Transverse colon (tissue), 4 donors: ENCODE data around the gene LIN37. TPM values are rescaled to one million over a fixed set of nuclear protein-coding genes. Genes with fewer than 3 reads are reported as not detected.

Experiments
- DNase-seq: peaks from one replicate; pipeline ENCODE4 v3.0.0-alpha.2; 2019
- H3K27ac ChIP-seq, 4 donors: fragments of 200-600 bp; sonication (generic); 2 replicates each; pipeline ENCODE4 v1.5.1; 2016 to 2018; ENCODE audit warnings: inconsistent platforms in 4 of 4
- H3K27me3 ChIP-seq: fragments of 200-600 bp; sonication (generic); 2 replicates; pipeline ENCODE4 v1.5.1; 2017; ENCODE audit warnings: inconsistent platforms
- H3K36me3 ChIP-seq, 4 donors: fragments of 200-600 bp; sonication (generic); 2 replicates each; pipeline ENCODE4 v1.5.1; 2017 to 2019; ENCODE audit warnings: inconsistent platforms in 4 of 4
- H3K4me1 ChIP-seq, 4 donors: fragments of 200-600 bp; sonication (generic); 2 replicates each; pipeline ENCODE4 v1.5.1; 2017 to 2020; ENCODE audit warnings: inconsistent platforms in 4 of 4
- H3K4me3 ChIP-seq, 4 donors: fragments of 200-600 bp; sonication (generic); 1 replicate in 1 of 4; 2 replicates in 3 of 4; pipeline versions ENCODE4 v1.5.1 to v1.6.1; 2017 to 2019; ENCODE audit warnings: inconsistent platforms in 4 of 4
- H3K9me3 ChIP-seq, 2 donors: fragments of 200-600 bp; sonication (generic); 2 replicates each; pipeline ENCODE4 v1.5.1; 2017 to 2019; ENCODE audit warnings: inconsistent platforms in 2 of 2
- EP300 ChIP-seq: sonication (generic); formaldehyde crosslinking; IDR thresholded peaks from one replicate; pipeline ENCODE4 v1.6.1; 2017; ENCODE audit warnings: antibody characterized with exemption, low read depth
- POLR2A ChIP-seq: fragments of 450-650 bp; IDR thresholded peaks from one replicate; pipeline ENCODE4 v1.6.1; 2016; ENCODE audit warnings: antibody characterized with exemption, mild to moderate bottlenecking, moderate library complexity
- POLR2AphosphoS5 ChIP-seq, 3 donors: sonication (generic); formaldehyde crosslinking; IDR thresholded peaks; one replicate each; pipeline ENCODE4 v1.6.1; 2016; ENCODE audit warnings: antibody characterized with exemption in 3 of 3
- WGBS, 2 donors: methylation state at CpG; one replicate each; pipeline ENCODE4 v1.1.5; 2018; ENCODE audit warnings: low coverage in 1 of 2; 5-methylcytosine and 5-hydroxymethylcytosine counted together
- in situ Hi-C, 4 donors: fragments of 200-750 bp; cut with MboI; loops; one replicate each; pipeline versions ENCODE4 v1.15.0 to v1.15.1; 2017; ENCODE audit warnings: low sequenced_read_pairs in 3 of 4, low pct_ligation_motif_present in 1 of 4, low pct_unique_long_range_greater_than_20kb in 1 of 4
- intact Hi-C: fragments of 100-400 bp; cut with DNase I; formaldehyde crosslinking; loops from one replicate; pipeline ENCODE4 v1.15.1; 2023; ENCODE audit warnings: low total_unique reads
- total RNA-seq, 4 donors: library from RNA; depleted of rRNA; stranded (reverse); fragments of >200 nt; gene quantifications; one replicate each; pipeline ENCODE4 v1.1.0, GENCODE V29; 2016
- TF ChIP-seq, protein P1 (sequence below), 5 experiments: fragments of 200-600 bp in 3 of 5; fragments of 450-650 bp in 2 of 5; sonication (generic) in 3 of 5; IDR thresholded peaks; 1 replicate in 2 of 5; 2 replicates in 3 of 5; pipeline ENCODE4 v1.5.1; 2016 to 2017; ENCODE audit warnings: antibody characterized with exemption in 5 of 5, inconsistent platforms in 3 of 5, mild to moderate bottlenecking in 2 of 5, moderate library complexity in 1 of 5

LIN37 gene
- total RNA-seq, 4 donors from 2014 or later, result 10.5 to 41.1 (median 15.8) TPM

DNA sequence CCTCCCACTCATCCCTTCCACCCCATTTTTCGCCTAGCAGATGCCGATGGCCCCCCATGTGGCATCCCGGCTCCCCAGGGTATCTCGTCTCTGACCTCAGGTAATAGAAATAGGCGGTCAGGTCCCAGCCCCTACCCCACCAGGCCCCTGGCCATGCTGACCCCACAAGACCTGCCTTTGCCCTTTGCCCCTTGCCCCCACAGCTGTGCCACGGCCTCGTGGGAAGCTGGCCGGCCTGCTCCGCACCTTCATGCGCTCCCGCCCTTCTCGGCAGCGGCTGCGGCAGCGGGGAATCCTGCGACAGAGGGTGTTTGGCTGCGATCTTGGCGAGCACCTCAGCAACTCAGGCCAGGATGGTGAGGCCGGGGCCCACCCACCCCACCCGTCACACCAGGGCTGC lies 32.3 kb downstream of the LIN37 start:
- TF ChIP-seq, protein P1, sequence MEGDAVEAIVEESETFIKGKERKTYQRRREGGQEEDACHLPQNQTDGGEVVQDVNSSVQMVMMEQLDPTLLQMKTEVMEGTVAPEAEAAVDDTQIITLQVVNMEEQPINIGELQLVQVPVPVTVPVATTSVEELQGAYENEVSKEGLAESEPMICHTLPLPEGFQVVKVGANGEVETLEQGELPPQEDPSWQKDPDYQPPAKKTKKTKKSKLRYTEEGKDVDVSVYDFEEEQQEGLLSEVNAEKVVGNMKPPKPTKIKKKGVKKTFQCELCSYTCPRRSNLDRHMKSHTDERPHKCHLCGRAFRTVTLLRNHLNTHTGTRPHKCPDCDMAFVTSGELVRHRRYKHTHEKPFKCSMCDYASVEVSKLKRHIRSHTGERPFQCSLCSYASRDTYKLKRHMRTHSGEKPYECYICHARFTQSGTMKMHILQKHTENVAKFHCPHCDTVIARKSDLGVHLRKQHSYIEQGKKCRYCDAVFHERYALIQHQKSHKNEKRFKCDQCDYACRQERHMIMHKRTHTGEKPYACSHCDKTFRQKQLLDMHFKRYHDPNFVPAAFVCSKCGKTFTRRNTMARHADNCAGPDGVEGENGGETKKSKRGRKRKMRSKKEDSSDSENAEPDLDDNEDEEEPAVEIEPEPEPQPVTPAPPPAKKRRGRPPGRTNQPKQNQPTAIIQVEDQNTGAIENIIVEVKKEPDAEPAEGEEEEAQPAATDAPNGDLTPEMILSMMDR (IDR thresholded peaks at IDR 0.05), result no peak
- TF ChIP-seq EP300 (no peak), POLR2AphosphoS5 (IDR thresholded peaks at IDR 0.05) (no peak), POLR2A (no peak)
- Histone ChIP-seq H3K4me1 (peaks cover 4 to 7% (median 6%) of the 10 kb centered on the region in 4 donors), H3K27ac (no peak overlapping the region), H3K4me3 (no peak overlapping the region), H3K9me3 (no peaks in the 10 kb centered on the region), H3K27me3 (no peaks in the 10 kb centered on the region), H3K36me3 (no peaks in the 10 kb centered on the region)
- 93% methylated on average over 20 of the region's 20 CpGs; no CpG with 5 or more reads in 1 of the 2 donors for WGBS, 2 donors
- DNase-seq, result no peak
- intact Hi-C loops, result no loop called here
- in situ Hi-C loops, result no loop called here

DNA sequence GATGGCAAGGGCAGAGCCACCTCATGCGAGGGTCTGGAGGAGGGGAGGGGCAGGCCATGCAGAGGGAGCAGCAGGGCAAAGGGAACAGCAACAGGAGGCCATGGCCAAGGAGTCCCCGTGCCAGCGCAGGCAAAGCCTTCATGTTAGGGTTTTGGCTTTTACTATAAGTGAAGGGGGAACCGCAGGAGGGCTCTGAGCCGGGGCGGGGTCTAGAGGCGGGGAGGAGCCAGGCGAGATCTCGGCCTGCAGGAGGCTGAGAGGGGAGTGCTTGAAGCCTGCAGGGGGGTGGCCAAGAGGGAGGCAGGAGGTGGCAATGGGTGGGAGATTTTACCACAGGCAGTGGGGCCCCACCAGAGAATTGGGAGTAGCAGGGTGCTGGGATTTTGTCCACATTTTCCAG lies 33.3 kb downstream of the LIN37 start:
- Histone ChIP-seq H3K4me1 (no peaks in the 10 kb centered on the region), H3K9me3 (no peaks in the 10 kb centered on the region), H3K27me3 (no peaks in the 10 kb centered on the region), H3K4me3 (no peak overlapping the region), H3K27ac (no peak overlapping the region), H3K36me3 (no peaks in the 10 kb centered on the region)
- DNase-seq, result no peak
- intact Hi-C loops (no loop called here), in situ Hi-C loops (no loop called here)
- TF ChIP-seq EP300, result no peak
- TF ChIP-seq, protein P1 (IDR thresholded peaks at IDR 0.05), result no peak
- TF ChIP-seq POLR2AphosphoS5 (IDR thresholded peaks at IDR 0.05), result no peak
- no peak for TF ChIP-seq POLR2A
- WGBS, 2 donors, result 89% methylated on average over 9 of the region's 9 CpGs; no CpG with 5 or more reads in 1 of the 2 donors

DNA sequence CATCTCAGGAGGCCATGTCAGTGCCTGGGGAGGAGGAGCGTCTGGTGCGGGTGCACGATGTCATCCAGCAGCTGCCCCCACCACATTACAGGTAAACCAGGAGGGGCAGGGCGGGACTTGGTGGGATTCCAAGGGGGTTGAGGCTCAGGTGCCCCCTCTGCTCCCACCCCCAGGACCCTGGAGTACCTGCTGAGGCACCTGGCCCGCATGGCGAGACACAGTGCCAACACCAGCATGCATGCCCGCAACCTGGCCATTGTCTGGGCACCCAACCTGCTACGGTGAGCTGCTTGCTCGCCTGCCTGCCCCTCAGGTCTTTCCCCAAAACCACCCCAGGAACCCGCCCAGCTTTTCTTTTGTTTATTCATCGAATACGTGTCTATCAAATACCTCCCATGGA lies 34.2 kb downstream of the LIN37 start:
- no peak for DNase-seq
- H3K27ac ChIP-seq, result no peak overlapping the region
- no peak overlapping the region for H3K4me3 ChIP-seq
- in situ Hi-C loops, result no loop called here
- intact Hi-C loops, result no loop called here
- no peaks in the 10 kb centered on the region for H3K4me1 ChIP-seq
- TF ChIP-seq, protein P1 (IDR thresholded peaks at IDR 0.05), result no peak
- no peak for TF ChIP-seq POLR2A
- no peak for TF ChIP-seq EP300
- TF ChIP-seq POLR2AphosphoS5 (IDR thresholded peaks at IDR 0.05), result no peak
- H3K36me3 ChIP-seq, result no peaks in the 10 kb centered on the region
- no peaks in the 10 kb centered on the region for H3K27me3 ChIP-seq
- 92% methylated on average over 2 to 11 of the region's 12 CpGs for WGBS, 2 donors
- no peaks in the 10 kb centered on the region for H3K9me3 ChIP-seq

DNA sequence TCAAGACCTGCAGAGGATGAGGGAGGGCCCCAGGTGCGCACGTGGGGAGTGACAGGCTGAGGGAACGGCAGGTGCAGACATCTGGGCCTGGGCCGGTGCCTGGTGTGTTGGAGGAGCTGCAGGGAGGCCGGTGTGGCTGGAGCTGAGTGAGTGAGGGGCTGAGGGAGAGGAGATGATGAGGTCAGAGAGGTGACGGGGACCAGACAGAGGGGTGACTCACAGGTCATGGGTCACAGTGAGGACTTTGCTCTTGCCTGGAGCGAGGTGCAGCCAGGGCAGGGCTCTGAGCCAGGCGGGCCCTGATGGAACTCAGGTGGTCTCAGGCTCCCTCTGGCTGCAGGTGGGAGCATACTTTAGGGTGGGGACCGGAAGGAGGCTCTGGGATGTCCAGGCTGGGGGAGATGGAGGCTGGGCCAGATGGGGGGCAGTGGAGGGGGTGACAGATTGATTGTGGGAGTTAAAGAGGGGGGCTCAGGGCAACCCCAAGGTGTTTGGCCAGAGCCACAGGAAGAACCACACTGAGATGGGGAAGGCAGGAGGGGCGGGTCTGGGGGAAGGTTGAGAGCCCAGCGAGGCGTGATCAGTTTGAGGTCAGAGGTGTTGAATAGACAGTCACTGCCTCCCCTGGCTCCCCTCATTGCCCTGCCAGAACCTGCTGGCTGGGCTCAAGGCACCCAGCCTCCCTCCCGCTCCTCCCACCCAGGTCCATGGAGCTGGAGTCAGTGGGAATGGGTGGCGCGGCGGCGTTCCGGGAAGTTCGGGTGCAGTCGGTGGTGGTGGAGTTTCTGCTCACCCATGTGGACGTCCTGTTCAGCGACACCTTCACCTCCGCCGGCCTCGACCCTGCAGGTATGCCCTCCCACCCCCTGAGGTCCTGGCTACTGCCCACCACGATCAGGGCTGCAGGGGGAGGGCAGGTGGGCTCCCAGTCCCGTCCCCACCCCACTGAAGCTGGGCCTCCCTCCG lies 35.4 kb downstream of the LIN37 start:
- H3K4me1 ChIP-seq, result no peaks in the 10 kb centered on the region
- intact Hi-C loops, result no loop called here
- H3K27me3 ChIP-seq, result no peaks in the 10 kb centered on the region
- no peak overlapping the region for H3K27ac ChIP-seq
- H3K36me3 ChIP-seq, result no peaks in the 10 kb centered on the region
- no peaks in the 10 kb centered on the region for H3K9me3 ChIP-seq
- WGBS, 2 donors, result 65 to 84% methylated on average over 5 to 28 of the region's 28 CpGs
- no peak for DNase-seq
- in situ Hi-C loops, result no loop called here
- H3K4me3 ChIP-seq, result no peak overlapping the region
- TF ChIP-seq POLR2A (no peak), EP300 (no peak), POLR2AphosphoS5 (IDR thresholded peaks at IDR 0.05) (no peak)
- TF ChIP-seq, protein P1 (IDR thresholded peaks at IDR 0.05), result no peak
